Stomach (tissue), 9 donors: ENCODE measurements around the gene AVPR2. TPM values are rescaled to one million over a fixed set of nuclear protein-coding genes. Genes with fewer than 3 reads are reported as not detected.

Source experiments
- DNase-seq, 2 donors: peaks; one replicate each; pipeline versions ENCODE4 v3.0.0 to v3.0.0-alpha.2; 2013 to 2019
- H3K27ac ChIP-seq, 5 donors: fragments of 200-600 bp in 4 of 5; sonication (generic) in 4 of 5; one replicate each; pipeline ENCODE4 v1.5.1; 2013 to 2019; ENCODE audit warnings: mild to moderate bottlenecking in 1 of 5, moderate library complexity in 1 of 5
- H3K27me3 ChIP-seq, 3 donors: fragments of 200-600 bp; sonication (generic); one replicate each; pipeline ENCODE4 v1.5.1; 2017 to 2019; ENCODE audit warnings: mixed run types in 1 of 3
- H3K36me3 ChIP-seq, 4 donors: fragments of 200-600 bp; sonication (generic); 1 replicate in 3 of 4; 2 replicates in 1 of 4; pipeline ENCODE4 v1.5.1; 2016 to 2019
- H3K4me1 ChIP-seq, 4 donors: fragments of 200-600 bp; sonication (generic); one replicate each; pipeline ENCODE4 v1.5.1; 2016 to 2019
- H3K4me3 ChIP-seq, 4 donors: fragments of 200-600 bp; sonication (generic) in 3 of 4; one replicate each; pipeline ENCODE4 v1.5.1; 2016 to 2019; ENCODE audit warnings: mild to moderate bottlenecking in 1 of 4
- H3K9me3 ChIP-seq, 4 donors: fragments of 200-600 bp; sonication (generic); one replicate each; pipeline ENCODE4 v1.5.1; 2016 to 2019
- CTCF ChIP-seq, 7 experiments: fragments of 450-650 bp in 4 of 7; fragments of 200-600 bp in 3 of 7; sonication (generic) in 3 of 7; IDR thresholded peaks; one replicate each; pipeline ENCODE4 v1.5.1; 2016 to 2019; ENCODE audit warnings: antibody characterized with exemption in 7 of 7, control low read depth in 2 of 7, mild to moderate bottlenecking in 1 of 7
- EP300 ChIP-seq: sonication (generic); formaldehyde crosslinking; IDR thresholded peaks from one replicate; pipeline ENCODE4 v1.6.1; 2017; ENCODE audit warnings: antibody characterized with exemption
- POLR2A ChIP-seq, 4 donors: fragments of 450-650 bp; IDR thresholded peaks; one replicate each; pipeline ENCODE4 v1.6.1; 2016; ENCODE audit warnings: antibody characterized with exemption in 4 of 4, control low read depth in 2 of 4, mild to moderate bottlenecking in 1 of 4, moderate library complexity in 1 of 4
- POLR2AphosphoS5 ChIP-seq, 3 donors: sonication (generic); formaldehyde crosslinking; IDR thresholded peaks; one replicate each; pipeline ENCODE4 v1.6.1; 2016; ENCODE audit warnings: antibody characterized with exemption in 3 of 3
- WGBS, 5 donors: extraction: QIAGEN DNeasy Blood & Tissue Kit in 3 of 5; methylation state at CpG; one replicate each; pipeline versions ENCODE4 v1.1.5 to v1.1.7; 2013 to 2018; 5-methylcytosine and 5-hydroxymethylcytosine counted together
- intact Hi-C: fragments of 100-400 bp; cut with DNase I; formaldehyde crosslinking; loops from one replicate; pipeline ENCODE4 v1.15.1; 2023; ENCODE audit warnings: low total_unique reads
- polyA plus RNA-seq, 3 donors: library from polyadenylated mRNA; stranded (reverse); fragments of 200-250 nt; gene quantifications; one replicate each; pipeline ENCODE4 v1.2.3, GENCODE V29; 2013
- total RNA-seq, 5 donors: library from RNA; depleted of rRNA; stranded (reverse); fragments of >200 nt; gene quantifications; one replicate each; pipeline versions ENCODE4 v1.1.0 to v1.2.3, GENCODE V29; 2014 to 2016
- donor health status: healthy with polysubstance abuse.
- donor health status: Bipolar disorder and iron deficiency.
- donor health status: healthy.

The AVPR2 gene
- total and polyA plus RNA-seq, 8 donors = 0.19 to 1.4 (median 0.72) TPM; not detected in 4

- WGBS, 5 donors = 25 to 60% (median 30%) methylated on average over 2 to 33 of the region's 33 CpGs
- peaks cover 0 to 34% (median 10%) of the 10 kb centered on the region in 4 donors for H3K4me1 ChIP-seq
- TF ChIP-seq POLR2AphosphoS5 (IDR thresholded peaks at IDR 0.05) (peak in 2 of 3 donors; percentile 21 to 66), EP300 (no peak), CTCF (IDR thresholded peaks at IDR 0.05) (peak in 5 of 7 experiments; percentile 87 to 99 (median 97)), POLR2A (IDR thresholded peaks at IDR 0.05) (no peak)
These were observed 48.9 kb downstream of the AVPR2 start for GRCh38 chrX:153953342-153953830.

GRCh38 chrX:153953892-153954557 lies 49.6 kb downstream of the AVPR2 start:
- TF ChIP-seq POLR2A (IDR thresholded peaks at IDR 0.05) (no peak), CTCF (IDR thresholded peaks at IDR 0.05) (no peak), POLR2AphosphoS5 (IDR thresholded peaks at IDR 0.05) (no peak), EP300 (no peak)
- DNase-seq = no peak
- H3K4me3 ChIP-seq = peak overlapping the region in 2 of 4 donors; percentile 3 to 13
- H3K36me3 ChIP-seq = peaks cover 38 to 100% (median 97%) of the 10 kb centered on the region in 4 donors
- WGBS, 5 donors = 60 to 84% (median 78%) methylated on average over 2 to 33 of the region's 33 CpGs
- peaks cover 0 to 28% (median 10%) of the 10 kb centered on the region in 4 donors for H3K4me1 ChIP-seq
- H3K27ac ChIP-seq = peak overlapping the region in 4 of 5 donors; percentile 11 to 79 (median 73)
- intact Hi-C loops = loop anchor here (5.0 kb wide), 1 partner anchor 192 kb away; the partner anchor contains the start of gene PLXNB3
- H3K27me3 ChIP-seq = no peaks in the 10 kb centered on the region
- no peaks in the 10 kb centered on the region for H3K9me3 ChIP-seq

More at GRCh38 chrX:153953342-153953830, 48.9 kb downstream of the AVPR2 start:
- Histone ChIP-seq H3K36me3 (peaks cover 38 to 100% (median 97%) of the 10 kb centered on the region in 4 donors), H3K27me3 (no peaks in the 10 kb centered on the region), H3K9me3 (no peaks in the 10 kb centered on the region), H3K4me3 (peak overlapping the region in 2 of 4 donors; percentile 3 to 13), H3K27ac (peak overlapping the region in 4 of 5 donors; percentile 29 to 79 (median 73))
- intact Hi-C loops = loop anchor here (5.0 kb wide), 1 partner anchor 191 kb away; the partner anchor contains the start of gene PLXNB3
- peak; percentile 79 to 86 for DNase-seq

DNA sequence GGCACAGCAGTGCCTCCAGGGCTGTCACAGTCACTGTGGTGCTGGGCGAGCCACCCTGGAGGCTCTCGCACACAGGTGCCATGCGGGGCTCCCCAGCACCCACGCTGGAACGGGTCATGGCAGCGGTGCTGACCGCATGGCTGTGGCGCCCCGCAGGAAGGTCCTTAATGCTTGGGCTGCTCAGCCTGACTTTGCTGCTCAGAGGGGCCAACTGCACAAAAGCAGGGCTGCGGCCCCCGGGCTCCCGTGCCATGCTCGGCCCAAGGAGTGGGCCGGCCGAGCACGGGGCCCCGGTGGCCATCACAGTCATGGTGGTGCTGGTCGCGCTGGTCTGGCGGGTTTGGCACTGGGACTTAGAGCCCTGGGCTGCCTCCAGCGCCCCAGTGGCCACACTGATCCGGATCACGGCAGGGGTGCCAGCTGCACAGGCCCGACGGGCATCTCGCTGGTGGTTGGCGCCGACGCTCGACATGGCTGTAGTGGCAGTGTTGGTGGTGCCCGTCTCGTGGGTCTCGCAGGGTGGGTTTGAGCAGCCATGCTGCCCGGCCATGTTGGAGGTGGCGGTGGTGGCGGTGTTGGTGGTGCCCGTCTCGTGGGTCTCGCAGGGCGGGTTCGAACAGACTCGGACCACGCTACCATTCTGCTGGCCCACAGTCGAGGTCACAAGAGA lies 50.2 kb downstream of the AVPR2 start:
- peak overlapping the region in 2 of 5 donors; percentile 78 to 79 for H3K27ac ChIP-seq
- DNase-seq = no peak
- no peaks in the 10 kb centered on the region for H3K9me3 ChIP-seq
- H3K36me3 ChIP-seq = peaks cover 43 to 100% (median 97%) of the 10 kb centered on the region in 4 donors
- TF ChIP-seq EP300 = no peak
- TF ChIP-seq CTCF (IDR thresholded peaks at IDR 0.05) = no peak
- TF ChIP-seq POLR2A (IDR thresholded peaks at IDR 0.05) = no peak
- TF ChIP-seq POLR2AphosphoS5 (IDR thresholded peaks at IDR 0.05) = no peak
- intact Hi-C loops = loop anchor here (5.0 kb wide), 1 partner anchor 192 kb away; the partner anchor contains the start of gene PLXNB3
- 92 to 99% (median 93%) methylated on average over 25 to 44 of the region's 44 CpGs; no CpG with 5 or more reads in 1 of the 5 donors for whole genome bisulfite sequencing, 5 donors
- H3K4me1 ChIP-seq = peaks cover 0 to 21% (median 10%) of the 10 kb centered on the region in 4 donors
- H3K4me3 ChIP-seq = peak overlapping the region in 1 of 4 donors; percentile 3
- H3K27me3 ChIP-seq = peaks cover 0 to 2% (median 0%) of the 10 kb centered on the region in 3 donors

GRCh38 chrX:153955228-153955732 lies 50.8 kb downstream of the AVPR2 start:
- DNase-seq = no peak
- 70 to 84% (median 81%) methylated on average over 7 to 12 of the region's 12 CpGs for WGBS, 5 donors
- peaks cover 0 to 18% (median 8%) of the 10 kb centered on the region in 4 donors for H3K4me1 ChIP-seq
- intact Hi-C loops = no loop called here
- H3K9me3 ChIP-seq = no peaks in the 10 kb centered on the region
- peaks cover 0 to 5% (median 0%) of the 10 kb centered on the region in 3 donors for H3K27me3 ChIP-seq
- H3K36me3 ChIP-seq = peaks cover 46 to 100% (median 97%) of the 10 kb centered on the region in 4 donors
- peak overlapping the region in 1 of 5 donors; percentile 79 for H3K27ac ChIP-seq
- H3K4me3 ChIP-seq = no peak overlapping the region
- TF ChIP-seq POLR2A (IDR thresholded peaks at IDR 0.05) = no peak
- no peak for TF ChIP-seq EP300
- TF ChIP-seq POLR2AphosphoS5 (IDR thresholded peaks at IDR 0.05) = no peak
- TF ChIP-seq CTCF (IDR thresholded peaks at IDR 0.05) = no peak
